ENCODE results near the gene ALS2CL.

- TF ChIP-seq EP300 (IDR thresholded peaks at IDR 0.05) (no peak), CTCF (IDR thresholded peaks at IDR 0.05) (no peak), POLR2A (IDR thresholded peaks at IDR 0.05) (no peak), POLR2AphosphoS5 (IDR thresholded peaks at IDR 0.05) (no peak)
Observed at GRCh38 chr3:46729038-46729437, 35.6 kb upstream of the ALS2CL start.

All from gastroesophageal sphincter (tissue), 3 donors.